HG03196 (cell line): ENCODE measurements around the gene C1QTNF8.

Source experiments
- ATAC-seq: cut with Tn5 transposase; IDR thresholded peaks from one replicate; pipeline ENCODE4 v1.9.1; 2021; ENCODE audit not compliant: unreplicated experiment

C1QTNF8 gene

DNA sequence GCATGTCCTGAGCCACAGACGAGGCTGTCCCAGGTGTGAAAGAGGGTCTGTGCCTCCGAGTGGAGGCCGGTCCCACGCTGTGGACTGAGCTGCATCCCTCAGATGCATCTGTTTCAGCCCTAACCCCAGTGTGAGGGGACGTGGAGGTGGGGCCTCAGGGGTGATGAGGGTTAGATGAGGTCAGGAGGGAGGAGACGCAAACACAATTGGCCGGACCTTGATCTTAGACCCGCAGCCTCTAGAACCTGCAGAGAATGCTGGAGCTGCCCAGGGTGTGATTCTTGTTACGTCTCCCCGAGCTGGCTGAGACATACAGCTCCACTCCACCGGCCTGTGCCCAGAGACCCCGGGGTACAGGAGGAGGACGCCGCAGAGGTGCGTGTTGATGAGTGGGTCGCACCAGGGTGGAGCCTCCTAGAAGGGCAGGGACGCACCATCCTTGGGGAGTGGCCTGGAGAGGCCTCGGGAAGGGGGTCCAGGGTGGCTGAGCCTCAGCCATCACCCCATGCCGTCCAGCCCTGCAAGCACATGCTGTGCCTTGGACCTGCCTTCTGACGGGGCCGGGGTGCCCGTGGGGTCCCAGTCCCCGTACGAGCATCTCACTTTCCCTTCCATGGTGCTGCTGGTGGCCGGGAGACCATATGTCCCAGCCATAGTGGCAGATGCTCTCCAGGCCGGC is 16.6 kb upstream of the C1QTNF8 start:
- no peak for ATAC-seq

- ATAC-seq = no peak
Observed at GRCh38 chr16:1109648-1110047, 13.6 kb upstream of the C1QTNF8 start.

- ATAC-seq = no peak
Observed at GRCh38 chr16:1108299-1109252, 12.5 kb upstream of the C1QTNF8 start.

DNA sequence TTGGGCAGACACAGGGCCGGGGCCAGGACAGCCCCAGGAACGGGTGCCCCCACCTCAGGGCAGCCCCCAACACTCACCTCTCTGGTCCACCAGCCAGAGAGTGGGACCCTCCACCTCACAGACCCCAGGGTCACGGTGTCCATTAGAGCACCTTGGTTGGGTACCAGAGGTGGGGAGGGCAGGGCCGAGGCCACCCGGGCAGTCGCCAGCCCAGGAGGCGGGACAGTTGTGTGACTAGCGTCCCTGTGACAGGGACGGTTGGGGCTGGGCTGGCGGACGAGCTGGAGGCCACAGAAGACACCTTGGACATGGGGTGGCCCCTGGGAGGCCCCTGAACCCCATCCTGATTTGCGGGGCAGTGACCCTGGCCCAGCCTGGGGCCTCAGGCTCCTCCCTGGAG is 11.7 kb upstream of the C1QTNF8 start:
- ATAC-seq = no peak

DNA sequence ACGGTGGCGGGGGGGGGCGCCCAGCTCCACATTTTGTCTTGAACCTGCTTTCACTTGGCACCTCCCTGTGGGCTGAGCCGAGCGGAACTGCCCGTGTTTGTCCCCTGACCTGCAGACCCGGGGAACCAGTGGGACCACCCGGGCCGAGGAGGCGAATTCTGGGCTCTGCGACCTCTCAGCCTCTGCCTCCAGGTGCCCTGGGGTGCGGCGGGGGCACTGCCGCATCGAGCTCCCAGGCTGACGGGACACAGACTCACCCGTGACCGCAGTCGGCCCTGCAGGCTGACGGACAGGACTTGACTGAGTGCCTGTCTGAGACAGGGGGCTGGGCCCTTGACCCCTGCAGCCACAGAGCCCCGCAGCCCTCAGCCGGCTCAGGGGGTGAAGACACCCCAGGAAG is 11.1 kb upstream of the C1QTNF8 start:
- no peak for ATAC-seq

DNA sequence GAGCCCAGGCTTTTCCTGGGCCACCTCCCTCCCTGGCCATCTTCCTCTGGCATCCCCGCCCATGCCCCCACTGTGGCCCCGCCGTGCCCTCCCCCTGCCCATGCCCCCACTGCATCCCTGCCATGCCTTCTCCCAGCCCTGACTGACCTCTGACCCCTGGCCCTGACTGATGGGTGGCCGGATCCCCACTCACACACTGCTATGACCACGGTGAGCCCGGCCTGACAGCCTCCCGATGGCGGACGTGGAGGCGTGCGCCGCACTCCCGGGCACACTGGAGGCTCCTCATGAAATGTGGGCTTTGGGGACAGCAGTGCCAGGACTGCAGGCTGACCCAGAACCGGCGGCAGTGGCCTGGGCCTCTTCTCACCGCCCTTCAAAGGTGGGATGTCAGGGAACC is 10.6 kb upstream of the C1QTNF8 start:
- no peak for ATAC-seq

GRCh38 chr16:1105888-1106620 is 10.0 kb upstream of the C1QTNF8 start:
- ATAC-seq = no peak

DNA sequence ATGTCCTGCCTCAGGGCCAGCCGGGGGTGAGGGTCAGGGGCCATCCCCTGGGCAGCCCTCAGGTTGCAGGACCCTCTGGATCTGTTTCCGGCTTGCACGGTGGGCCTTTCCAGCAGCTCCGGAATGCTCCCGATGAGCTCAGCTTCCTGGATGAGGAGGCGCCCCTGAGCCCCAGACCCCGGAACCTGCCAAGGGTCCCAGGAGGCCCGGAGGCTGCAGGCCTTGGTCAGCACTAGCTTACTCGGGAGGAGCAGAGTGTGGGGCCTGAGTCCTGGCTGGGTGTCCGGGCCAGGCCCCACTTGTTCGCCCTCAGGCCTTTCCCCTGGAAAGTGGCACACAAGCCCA is 7.6 kb upstream of the C1QTNF8 start:
- no peak for ATAC-seq

GRCh38 chr16:1102921-1103635 is 7.0 kb upstream of the C1QTNF8 start:
- no peak for ATAC-seq

GRCh38 chr16:1102333-1102700 is 6.3 kb upstream of the C1QTNF8 start:
- no peak for ATAC-seq

GRCh38 chr16:1101573-1102332 is 5.7 kb upstream of the C1QTNF8 start:
- ATAC-seq = no peak

DNA sequence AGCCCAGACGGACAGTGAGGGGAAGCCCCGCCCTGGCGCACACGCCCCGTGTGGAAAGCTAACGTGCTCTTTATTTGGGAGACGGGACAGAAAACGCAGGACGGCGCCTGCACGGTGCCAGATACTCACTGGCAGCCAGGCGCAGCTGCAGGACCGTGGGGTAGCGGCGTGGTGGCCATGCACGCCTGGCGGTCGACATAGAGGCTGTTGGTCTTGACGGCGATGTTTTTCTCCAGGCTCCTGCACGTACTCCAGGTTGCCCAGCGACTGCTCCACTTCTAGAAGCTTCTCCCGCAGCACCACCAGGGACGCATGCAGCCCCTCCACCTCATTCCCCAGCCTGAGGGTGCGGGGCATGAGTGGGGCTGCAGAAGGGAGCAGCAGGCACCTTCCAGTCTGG is 5.1 kb upstream of the C1QTNF8 start:
- ATAC-seq = no peak

GRCh38 chr16:1100084-1100800 is 4.2 kb upstream of the C1QTNF8 start:
- ATAC-seq = no peak

DNA sequence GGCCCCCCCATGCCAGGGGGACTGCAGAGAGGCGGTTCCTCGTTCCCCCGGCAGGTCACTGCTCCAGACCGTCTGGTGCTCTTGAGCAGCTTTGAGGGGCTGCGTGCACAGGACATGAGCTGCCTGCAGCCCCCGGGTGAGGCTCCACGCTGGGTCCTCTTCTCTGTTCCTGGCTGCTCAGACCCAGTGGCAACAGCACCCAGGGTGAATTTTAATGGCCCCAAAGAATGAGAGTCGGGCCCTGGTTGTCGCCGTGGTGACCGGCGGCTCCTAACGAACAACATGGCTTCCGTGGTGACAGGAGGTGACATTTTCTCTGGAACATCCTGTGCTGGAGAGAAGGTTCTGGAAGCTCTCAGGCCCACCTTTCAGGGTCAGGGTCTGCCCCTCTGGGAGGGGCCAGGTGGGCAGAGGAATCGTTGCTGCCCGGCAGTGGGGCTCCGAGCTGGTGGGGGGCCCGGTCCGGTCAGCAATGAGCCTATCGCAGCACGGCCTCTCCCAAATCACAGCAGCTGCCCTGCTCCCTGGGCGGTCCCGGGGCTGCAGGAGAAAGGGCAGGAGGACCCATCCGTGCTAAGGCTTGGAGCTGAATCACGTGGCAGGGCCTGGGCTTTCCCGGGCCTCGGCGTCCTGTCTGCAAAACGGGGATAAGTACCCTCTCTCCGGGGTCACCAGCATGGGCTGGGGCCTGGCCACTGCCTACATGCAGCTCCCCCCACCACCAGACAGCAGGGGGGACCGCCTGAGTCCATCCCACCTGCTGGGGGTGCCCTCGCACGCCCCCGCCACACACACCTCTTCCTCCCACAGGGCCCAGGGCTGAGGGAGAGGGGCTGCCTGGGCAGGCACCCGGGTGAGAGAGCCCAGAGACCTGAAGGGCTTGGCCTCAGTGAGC is 3.4 kb upstream of the C1QTNF8 start:
- ATAC-seq = no peak

- ATAC-seq = no peak
Observed at GRCh38 chr16:1098266-1098991, 2.4 kb upstream of the C1QTNF8 start.

- no peak for ATAC-seq
Observed at GRCh38 chr16:1097800-1098199, 1.8 kb upstream of the C1QTNF8 start.

DNA sequence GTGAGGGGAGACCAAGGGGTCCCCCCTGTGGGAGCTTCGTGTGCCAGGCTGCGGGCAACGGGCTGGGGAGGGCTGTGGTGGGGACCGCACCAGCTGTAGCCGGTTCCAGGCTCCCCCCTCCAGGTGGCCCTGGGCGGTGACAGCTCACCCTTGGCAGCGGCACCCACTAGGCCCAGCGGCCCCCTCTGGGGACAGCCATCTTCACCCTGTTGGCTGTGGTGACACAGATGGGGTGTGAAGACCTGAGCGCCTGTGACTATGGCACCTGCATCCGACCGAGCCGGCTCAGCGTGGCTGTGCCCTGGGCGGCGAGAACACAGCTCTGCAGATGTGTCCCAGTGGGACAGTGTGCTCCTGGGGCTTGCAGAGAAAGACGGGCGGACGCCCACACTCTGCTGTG is 1.1 kb upstream of the C1QTNF8 start:
- ATAC-seq = no peak
